SH-SY5Y (cell line): Measurements from ENCODE around the gene MAST4.
A peak's percentile ranks its signal among the peaks of the same experiment; 100 is the strongest.

Source experiments
- GATA2 ChIP-seq: IDR thresholded peaks from 2 replicates; pipeline ENCODE4 v1.6.1; 2011; ENCODE audit warnings: mild to moderate bottlenecking, low read depth, low read length
- GATA3 ChIP-seq: IDR thresholded peaks from 2 replicates; pipeline ENCODE4 v1.6.1; 2011; ENCODE audit warnings: low read depth, mild to moderate bottlenecking, low read length, moderate library complexity

MAST4 gene

GRCh38 chr5:66808663-66809062 lies 212.5 kb downstream of the MAST4 start:
- TF ChIP-seq GATA3 = no peak
- no peak for TF ChIP-seq GATA2

GRCh38 chr5:66810151-66810550 lies 214.0 kb downstream of the MAST4 start:
- no peak for TF ChIP-seq GATA3
- TF ChIP-seq GATA2 = no peak

GRCh38 chr5:66810848-66811261 lies 214.7 kb downstream of the MAST4 start:
- TF ChIP-seq GATA3 = no peak
- TF ChIP-seq GATA2 = no peak

- TF ChIP-seq GATA3 = no peak
- TF ChIP-seq GATA2 = no peak
Measured at GRCh38 chr5:66812291-66812690, 216.1 kb downstream of the MAST4 start.

- TF ChIP-seq GATA2 (no peak), GATA3 (no peak)
Measured at GRCh38 chr5:66813306-66813705, 217.1 kb downstream of the MAST4 start.

DNA sequence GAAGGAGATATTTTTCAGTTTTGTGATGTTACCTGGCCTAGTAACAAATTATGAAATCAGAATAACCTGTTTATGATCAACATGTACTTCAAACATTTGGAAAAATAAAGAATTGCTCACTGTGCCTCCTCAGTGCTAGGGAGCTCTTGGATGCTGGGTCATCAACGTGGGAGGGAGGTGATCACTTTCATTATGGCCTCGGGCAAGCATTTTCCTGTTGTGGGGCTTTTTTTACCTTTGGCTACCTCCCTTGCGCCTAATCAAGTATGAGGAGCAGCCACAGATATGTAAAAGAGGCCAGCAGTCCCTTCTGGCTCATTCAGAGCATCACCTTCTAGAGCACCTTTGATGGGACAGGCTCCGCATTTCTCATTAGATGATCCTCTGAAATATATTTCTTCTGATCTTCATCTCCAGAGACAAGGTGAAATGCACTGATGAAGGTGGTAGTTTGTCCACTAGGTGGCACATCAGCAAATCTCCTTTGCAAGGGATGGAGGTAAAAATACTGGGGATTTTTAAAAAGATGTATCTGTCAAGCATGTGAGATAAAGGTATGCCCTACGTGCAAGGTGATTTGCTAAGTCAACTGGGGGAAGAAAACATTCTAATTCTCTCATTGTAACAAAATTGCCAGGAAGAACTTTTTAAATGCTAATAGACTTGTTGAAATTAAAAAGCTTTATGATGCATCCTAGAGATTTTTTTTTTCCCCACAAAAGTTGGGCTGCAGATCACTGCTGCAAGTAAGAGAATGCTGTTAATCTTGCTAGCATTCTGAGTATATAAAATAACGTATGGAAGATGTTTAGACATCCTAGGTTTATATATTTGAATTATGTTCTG lies 218.2 kb downstream of the MAST4 start:
- TF ChIP-seq GATA2 (0 out of 2 replicates have a peak, but pooled peaks have one; percentile 12), GATA3 (no peak)

GRCh38 chr5:66818304-66818934 lies 222.2 kb downstream of the MAST4 start:
- no peak for TF ChIP-seq GATA2
- no peak for TF ChIP-seq GATA3

DNA sequence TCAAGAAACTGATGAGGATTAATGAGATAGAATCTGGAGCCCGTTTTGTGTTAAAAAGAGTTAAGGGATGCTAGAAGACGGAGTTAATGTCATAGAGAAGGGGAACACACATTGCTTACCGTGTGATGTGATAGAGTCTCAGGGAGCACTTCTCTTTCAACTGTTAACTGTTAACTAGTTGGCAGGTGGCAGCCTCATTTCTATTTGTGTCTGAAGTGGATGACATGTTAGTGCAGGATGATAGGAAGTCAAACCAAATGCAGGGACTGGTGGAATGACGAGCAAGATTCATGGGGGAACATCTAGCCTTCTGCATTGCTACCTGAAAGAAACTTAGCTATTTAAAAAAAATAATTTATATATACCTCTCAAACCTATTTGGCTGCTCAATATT lies 222.7 kb downstream of the MAST4 start:
- no peak for TF ChIP-seq GATA3
- TF ChIP-seq GATA2 = no peak

DNA sequence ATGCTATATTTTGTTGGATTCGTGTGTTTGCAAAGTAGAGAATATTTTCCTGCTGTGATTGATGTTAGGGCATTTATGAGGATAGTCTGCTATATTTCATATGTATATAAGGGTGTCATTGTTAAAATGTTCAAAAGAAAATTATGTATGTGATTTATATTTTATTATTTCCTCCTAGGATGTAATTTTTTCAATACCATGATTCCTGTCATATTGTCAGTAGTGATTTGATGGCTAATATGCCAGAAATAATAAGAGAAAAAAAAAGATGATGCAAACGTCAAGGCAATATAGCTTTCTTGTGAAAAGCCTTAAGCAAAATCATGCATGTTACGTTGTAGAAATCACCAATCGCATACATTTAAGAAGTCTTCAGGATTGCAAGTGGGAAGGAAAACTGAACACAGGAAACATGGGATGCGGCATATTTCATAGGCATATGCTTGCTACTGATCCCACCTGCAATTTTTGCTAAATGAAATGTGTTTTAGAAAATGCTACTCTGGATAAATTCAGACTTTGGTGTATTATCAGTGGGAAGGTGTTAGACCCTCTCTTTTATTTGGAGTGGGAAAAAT lies 224.5 kb downstream of the MAST4 start:
- TF ChIP-seq GATA2 = no peak
- TF ChIP-seq GATA3 = no peak

GRCh38 chr5:66821688-66822429 lies 225.7 kb downstream of the MAST4 start:
- TF ChIP-seq GATA2 (no peak), GATA3 (no peak)

DNA sequence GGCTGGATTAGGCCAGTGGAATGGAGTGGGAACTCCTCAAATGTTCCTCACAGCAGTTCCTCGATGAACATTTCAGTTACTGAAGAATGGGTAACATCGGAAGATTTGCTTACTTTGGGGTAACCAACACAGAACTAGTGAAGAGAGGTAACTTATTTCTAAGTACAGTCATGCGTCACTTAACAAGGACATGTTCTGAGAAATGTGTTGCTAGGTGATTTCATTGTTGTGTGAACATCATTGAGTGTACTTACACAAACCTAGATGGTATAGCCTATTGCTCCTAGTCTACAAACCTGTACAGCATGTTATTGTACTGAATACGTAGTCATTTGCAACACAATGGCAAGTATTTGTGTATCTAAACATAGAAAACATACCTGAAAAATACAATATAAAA lies 228.3 kb downstream of the MAST4 start:
- TF ChIP-seq GATA2 = no peak
- TF ChIP-seq GATA3 = no peak

DNA sequence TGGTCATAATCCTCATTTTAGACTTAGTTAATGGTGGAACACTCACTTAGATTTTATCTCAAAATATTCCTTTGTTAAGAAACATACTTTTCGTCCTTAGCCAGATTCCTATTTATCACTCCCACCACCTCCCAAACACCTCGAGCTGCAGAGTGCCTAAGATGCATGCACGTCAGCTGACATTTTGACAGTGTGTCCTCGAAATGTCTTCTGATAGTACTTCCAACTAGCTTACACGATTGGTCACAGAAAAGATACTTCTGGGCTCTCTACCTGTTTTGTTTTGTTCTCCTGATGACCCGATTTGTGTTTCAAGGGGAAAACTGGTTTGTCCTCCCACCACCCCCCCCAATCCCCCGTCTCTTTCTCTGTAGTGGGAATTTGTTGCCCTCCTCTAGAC lies 230.1 kb downstream of the MAST4 start:
- TF ChIP-seq GATA3 = no peak
- no peak for TF ChIP-seq GATA2

DNA sequence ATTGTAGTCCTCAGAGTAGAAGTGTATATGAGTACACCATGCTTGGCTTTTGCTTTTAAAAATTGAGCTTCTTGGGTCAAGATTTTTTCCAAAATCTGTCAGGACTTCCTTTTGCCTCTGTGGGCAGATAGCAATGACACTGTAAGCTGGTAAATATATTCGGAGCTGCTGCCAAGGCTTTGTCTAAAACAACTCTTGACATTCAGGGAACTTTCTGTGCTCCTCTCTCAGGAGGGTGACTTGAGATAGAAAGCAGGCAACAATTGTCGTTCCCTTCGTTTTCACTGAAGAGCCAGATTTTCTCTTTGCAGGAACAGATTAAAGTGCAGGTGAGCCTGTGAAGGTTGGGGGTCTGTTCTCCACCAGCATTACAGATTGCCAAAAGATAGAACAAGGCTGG lies 230.5 kb downstream of the MAST4 start:
- no peak for TF ChIP-seq GATA2
- TF ChIP-seq GATA3 = no peak

GRCh38 chr5:66828046-66828547 lies 231.9 kb downstream of the MAST4 start:
- TF ChIP-seq GATA2 (no peak), GATA3 (no peak)
